ENCODE measurements around the gene RBPJL. TPM values are rescaled to one million over a fixed set of nuclear protein-coding genes. Genes with fewer than 3 reads are reported as not detected.

RBPJL gene
- total RNA-seq, 1 experiment from 2014 or later = not detected

- no peak overlapping the region for H2AFZ ChIP-seq (ENCODE audit: low read depth, low read length, poor library complexity, severe bottlenecking)
- RAD21 ChIA-PET (ENCODE audit: low non-redundant PET in 1 of 2, low total read pairs in 2 of 2, uncharacterized antibody in 2 of 2, unreplicated experiment in 2 of 2) = no interaction called here
- no peak for DNase-seq (ENCODE audit: low read depth, low spot score)
- TF ChIP-seq EGR1 (IDR thresholded peaks at IDR 0.05; ENCODE audit: low read depth) (no peak), EZH2phosphoT487 (IDR thresholded peaks at IDR 0.05; ENCODE audit: borderline replicate concordance) (no peak), SIN3A (IDR thresholded peaks at IDR 0.05; ENCODE audit: low read depth) (no peak), ATF3 (IDR thresholded peaks at IDR 0.05) (no peak), ZBTB33 (IDR thresholded peaks at IDR 0.05; ENCODE audit: extremely low read depth, insufficient replicate concordance, low read length) (no peak)
- BruUV-seq (replicated peaks) = no TSS peak
- H3K4me3 ChIP-seq (replicated peaks in 1 of 2; ENCODE audit: low read depth in 1 of 2, low read length in 2 of 2) = no peak overlapping the region
- no peak for ATAC-seq
- POLR2A ChIA-PET = no interaction called here
- no peak overlapping the region for H3K9ac ChIP-seq (ENCODE audit: low read length)
- H3K27me3 ChIP-seq (ENCODE audit: insufficient read depth, low read length) = no peaks in the 10 kb centered on the region
- no peak overlapping the region for H3K4me2 ChIP-seq (ENCODE audit: low read length)
- H3K36me3 ChIP-seq (ENCODE audit: control insufficient read depth in 1 of 2, insufficient read depth in 2 of 2, low read length in 2 of 2) = peaks cover 12 to 25% of the 10 kb centered on the region in 2 experiments; a peak in 3 of 4 replicates
- H3K9me2 ChIP-seq (ENCODE audit: insufficient read depth) = no peaks in the 10 kb centered on the region
- H3K9me3 ChIP-seq (ENCODE audit: control insufficient read depth in 1 of 2, insufficient read depth in 1 of 2, low read depth in 1 of 2, low read length in 2 of 2) = no peaks in the 10 kb centered on the region
- CTCF ChIA-PET = interaction anchor here (0.8 to 1.1 kb wide), 2 partner anchors 8 to 216 kb away, joined by 3 to 6 read pairs; no protein-coding TSS in a partner anchor
- H3K4me1 ChIP-seq (ENCODE audit: control insufficient read depth in 1 of 2, insufficient read depth in 2 of 2, low read length in 2 of 2) = peaks cover 8 to 18% of the 10 kb centered on the region in 2 experiments
- H4K20me1 ChIP-seq (ENCODE audit: insufficient read depth) = no peaks in the 10 kb centered on the region
- peaks cover 25% of the 10 kb centered on the region for H3K79me2 ChIP-seq (ENCODE audit: insufficient read depth, low read length)
- intact Hi-C loops (cut with micrococcal nuclease) = no loop called here
- no peak overlapping the region for H3K27ac ChIP-seq (ENCODE audit: low read depth, low read length)
Measured at GRCh38 chr20:45366192-45366591, 59.6 kb downstream of the RBPJL start.

GRCh38 chr20:45366631-45367030, 60.0 kb downstream of the RBPJL start:
- intact Hi-C loops (cut with micrococcal nuclease) = no loop called here
- Histone ChIP-seq H3K4me3 (replicated peaks in 1 of 2; ENCODE audit: low read depth in 1 of 2, low read length in 2 of 2) (no peak overlapping the region), H3K9ac (ENCODE audit: low read length) (no peak overlapping the region), H4K20me1 (ENCODE audit: insufficient read depth) (no peaks in the 10 kb centered on the region), H3K4me2 (ENCODE audit: low read length) (no peak overlapping the region), H3K9me3 (ENCODE audit: control insufficient read depth in 1 of 2, insufficient read depth in 1 of 2, low read depth in 1 of 2, low read length in 2 of 2) (no peaks in the 10 kb centered on the region), H2AFZ (ENCODE audit: low read depth, low read length, poor library complexity, severe bottlenecking) (no peak overlapping the region), H3K27ac (ENCODE audit: low read depth, low read length) (no peak overlapping the region), H3K27me3 (ENCODE audit: insufficient read depth, low read length) (no peaks in the 10 kb centered on the region), H3K79me2 (ENCODE audit: insufficient read depth, low read length) (peaks cover 25% of the 10 kb centered on the region), H3K9me2 (ENCODE audit: insufficient read depth) (no peaks in the 10 kb centered on the region), H3K36me3 (ENCODE audit: control insufficient read depth in 1 of 2, insufficient read depth in 2 of 2, low read length in 2 of 2) (peaks cover 12 to 25% of the 10 kb centered on the region in 2 experiments; a peak in 3 of 4 replicates), H3K4me1 (ENCODE audit: control insufficient read depth in 1 of 2, insufficient read depth in 2 of 2, low read length in 2 of 2) (peaks cover 7 to 16% of the 10 kb centered on the region in 2 experiments; a peak in 3 of 4 replicates)
- ChIA-PET RAD21 (ENCODE audit: low non-redundant PET in 1 of 2, low total read pairs in 2 of 2, uncharacterized antibody in 2 of 2, unreplicated experiment in 2 of 2) (no interaction called here), POLR2A (no interaction called here), CTCF (interaction anchor here (0.8 kb wide), 1 partner anchor 216 kb away, joined by 3 read pairs; no protein-coding TSS in a partner anchor)
- DNase-seq (ENCODE audit: low read depth, low spot score) (no peak), ATAC-seq (no peak)
- no peak for TF ChIP-seq ELF1 (IDR thresholded peaks at IDR 0.05; ENCODE audit: borderline replicate concordance, low read depth)
- TF ChIP-seq ATF3 (IDR thresholded peaks at IDR 0.05) = no peak
- no peak for TF ChIP-seq ZBTB33 (IDR thresholded peaks at IDR 0.05; ENCODE audit: extremely low read depth, insufficient replicate concordance, low read length)
- no peak for TF ChIP-seq SIN3A (IDR thresholded peaks at IDR 0.05; ENCODE audit: low read depth)
- no peak for TF ChIP-seq YY1 (IDR thresholded peaks at IDR 0.05; ENCODE audit: extremely low read depth, insufficient replicate concordance, low read depth, low read length)
- TF ChIP-seq RAD21 (IDR thresholded peaks at IDR 0.05; ENCODE audit: low read depth) = no peak
- TF ChIP-seq SP1 (IDR thresholded peaks at IDR 0.05; ENCODE audit: low read depth) = no peak
- no peak for TF ChIP-seq EZH2 (IDR thresholded peaks at IDR 0.05)
- no peak for TF ChIP-seq JUND (IDR thresholded peaks at IDR 0.05)
- no peak for TF ChIP-seq SRF (IDR thresholded peaks at IDR 0.05; ENCODE audit: low read depth)
- no peak for TF ChIP-seq ZNF274 (IDR thresholded peaks at IDR 0.05; ENCODE audit: low read depth, low read length)
- no peak for TF ChIP-seq CEBPB (IDR thresholded peaks at IDR 0.05; ENCODE audit: low read depth)
- no TSS peak for BruUV-seq (replicated peaks)
